ENCODE results near the gene MGRN1.

Gene MGRN1

GRCh38 chr16:4663777-4664465 lies 39.3 kb downstream of the MGRN1 start:
- FAIRE-seq, result no peak
- no peak for TF ChIP-seq CTCF (IDR thresholded peaks at IDR 0.05; ENCODE audit: insufficient read depth, missing control alignments)
- no peak for DNase-seq (ENCODE audit: insufficient read length, low spot score)

- FAIRE-seq, result no peak
- TF ChIP-seq CTCF (IDR thresholded peaks at IDR 0.05; ENCODE audit: insufficient read depth, missing control alignments), result no peak
- no peak for DNase-seq (ENCODE audit: insufficient read length, low spot score)
Observed at GRCh38 chr16:4664538-4665418, 40.2 kb downstream of the MGRN1 start.

GRCh38 chr16:4666537-4667202 lies 42.0 kb downstream of the MGRN1 start:
- DNase-seq (ENCODE audit: insufficient read length, low spot score) (no peak), FAIRE-seq (no peak)
- TF ChIP-seq CTCF (IDR thresholded peaks at IDR 0.05; ENCODE audit: insufficient read depth, missing control alignments), result no peak

- FAIRE-seq, result no peak
- TF ChIP-seq CTCF (IDR thresholded peaks at IDR 0.05; ENCODE audit: insufficient read depth, missing control alignments), result no peak
- DNase-seq (ENCODE audit: insufficient read length, low spot score), result no peak
Observed at GRCh38 chr16:4667203-4667963, 42.8 kb downstream of the MGRN1 start.

GRCh38 chr16:4668313-4668960 lies 43.8 kb downstream of the MGRN1 start:
- FAIRE-seq (no peak), DNase-seq (ENCODE audit: insufficient read length, low spot score) (no peak)
- TF ChIP-seq CTCF (IDR thresholded peaks at IDR 0.05; ENCODE audit: insufficient read depth, missing control alignments), result no peak

GRCh38 chr16:4673387-4674046 lies 48.9 kb downstream of the MGRN1 start:
- no peak for DNase-seq (ENCODE audit: insufficient read length, low spot score)
- no peak for FAIRE-seq
- TF ChIP-seq CTCF (IDR thresholded peaks at IDR 0.05; ENCODE audit: insufficient read depth, missing control alignments), result no peak
